Neural cell (in vitro differentiated cells): ENCODE data around the gene TMEM170B.

Experiments
- EZH2 ChIP-seq: fragments of 200-600, 300-800 bp; shearing (Covaris generic), sonication (generic); IDR thresholded peaks from 2 replicates; pipeline ENCODE4 v1.6.1; 2014; ENCODE audit warnings: antibody characterized with exemption, low read length, borderline replicate concordance, mild to moderate bottlenecking; ENCODE audit not compliant: insufficient read depth, poor library complexity, severe bottlenecking
- TF ChIP-seq, protein P1 (sequence below): fragments of 450-650 bp; IDR thresholded peaks from 2 replicates; pipeline ENCODE4 v1.5.1; 2014; ENCODE audit warnings: antibody characterized with exemption, mild to moderate bottlenecking, moderate library complexity; ENCODE audit not compliant: poor library complexity, severe bottlenecking

DNA sequence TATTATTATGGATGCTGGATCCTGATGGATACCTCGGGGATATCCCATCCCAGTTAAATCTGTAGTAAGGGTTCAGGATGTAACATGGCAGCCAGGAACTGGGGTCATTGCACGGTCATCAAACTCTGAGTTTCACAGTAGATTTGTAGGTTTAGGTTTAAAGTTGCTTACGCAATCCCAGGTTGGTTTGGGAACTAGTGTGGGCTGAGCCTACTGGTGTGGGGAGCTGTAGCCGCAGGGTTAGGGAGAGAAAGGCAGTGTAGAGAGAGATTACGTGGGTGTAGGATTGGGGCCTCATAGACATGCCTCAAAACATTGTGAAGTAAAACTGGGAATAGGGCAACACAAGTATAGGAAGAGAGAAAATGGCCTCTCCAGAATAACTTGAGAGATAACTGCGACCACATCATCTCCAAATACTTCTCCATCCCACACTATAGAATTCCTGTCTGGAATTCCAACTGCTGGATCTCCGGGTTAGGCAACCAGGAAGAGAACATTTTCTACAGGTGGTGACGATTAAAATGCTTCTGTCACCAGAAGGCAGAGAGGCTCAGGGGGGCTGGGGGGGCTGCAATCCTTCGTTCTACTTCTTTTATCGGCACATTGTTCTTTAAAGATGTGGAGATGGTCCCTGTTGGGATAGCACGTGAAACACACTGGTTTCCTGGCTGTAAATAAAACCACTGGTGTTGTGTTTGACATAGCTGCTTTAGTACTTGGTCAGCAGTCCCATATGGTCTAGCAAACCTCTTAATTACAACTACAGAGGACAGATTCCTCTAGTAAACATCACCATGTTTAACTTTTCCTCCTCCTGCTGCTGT is 44.9 kb upstream of the TMEM170B start:
- TF ChIP-seq, protein P1, sequence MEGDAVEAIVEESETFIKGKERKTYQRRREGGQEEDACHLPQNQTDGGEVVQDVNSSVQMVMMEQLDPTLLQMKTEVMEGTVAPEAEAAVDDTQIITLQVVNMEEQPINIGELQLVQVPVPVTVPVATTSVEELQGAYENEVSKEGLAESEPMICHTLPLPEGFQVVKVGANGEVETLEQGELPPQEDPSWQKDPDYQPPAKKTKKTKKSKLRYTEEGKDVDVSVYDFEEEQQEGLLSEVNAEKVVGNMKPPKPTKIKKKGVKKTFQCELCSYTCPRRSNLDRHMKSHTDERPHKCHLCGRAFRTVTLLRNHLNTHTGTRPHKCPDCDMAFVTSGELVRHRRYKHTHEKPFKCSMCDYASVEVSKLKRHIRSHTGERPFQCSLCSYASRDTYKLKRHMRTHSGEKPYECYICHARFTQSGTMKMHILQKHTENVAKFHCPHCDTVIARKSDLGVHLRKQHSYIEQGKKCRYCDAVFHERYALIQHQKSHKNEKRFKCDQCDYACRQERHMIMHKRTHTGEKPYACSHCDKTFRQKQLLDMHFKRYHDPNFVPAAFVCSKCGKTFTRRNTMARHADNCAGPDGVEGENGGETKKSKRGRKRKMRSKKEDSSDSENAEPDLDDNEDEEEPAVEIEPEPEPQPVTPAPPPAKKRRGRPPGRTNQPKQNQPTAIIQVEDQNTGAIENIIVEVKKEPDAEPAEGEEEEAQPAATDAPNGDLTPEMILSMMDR: no peak
- no peak for TF ChIP-seq EZH2
